ENCODE data around the gene SEMA5A.

Gene SEMA5A

GRCh38 chr5:9392625-9393024 is 153.2 kb downstream of the SEMA5A start:
- H3K4me3 ChIP-seq (ENCODE audit: low read depth, low read length): no peak overlapping the region
- H3K79me2 ChIP-seq: no peaks in the 10 kb centered on the region
- no peak overlapping the region for H2AFZ ChIP-seq
- no peak for TF ChIP-seq CTCF (IDR thresholded peaks at IDR 0.05)
- no peak overlapping the region for H3K27ac ChIP-seq
- no peak overlapping the region for H3K4me2 ChIP-seq (ENCODE audit: low read length)
- no peaks in the 10 kb centered on the region for H3K9me3 ChIP-seq (ENCODE audit: control insufficient read depth, low read length)
- no peaks in the 10 kb centered on the region for H3K27me3 ChIP-seq (ENCODE audit: control insufficient read depth, insufficient read depth, low read length)
- H3K36me3 ChIP-seq (ENCODE audit: control insufficient read depth, insufficient read depth, low read length): no peaks in the 10 kb centered on the region
- H3K9ac ChIP-seq: no peak overlapping the region
- H3K4me1 ChIP-seq: no peaks in the 10 kb centered on the region

GRCh38 chr5:9391080-9391479 is 154.8 kb downstream of the SEMA5A start:
- Histone ChIP-seq H3K9me3 (ENCODE audit: control insufficient read depth, low read length) (no peaks in the 10 kb centered on the region), H3K4me2 (ENCODE audit: low read length) (no peak overlapping the region), H3K79me2 (no peaks in the 10 kb centered on the region), H3K4me1 (no peaks in the 10 kb centered on the region), H3K27ac (no peak overlapping the region), H3K27me3 (ENCODE audit: control insufficient read depth, insufficient read depth, low read length) (no peaks in the 10 kb centered on the region), H2AFZ (no peak overlapping the region), H3K9ac (no peak overlapping the region), H3K36me3 (ENCODE audit: control insufficient read depth, insufficient read depth, low read length) (no peaks in the 10 kb centered on the region), H3K4me3 (ENCODE audit: low read depth, low read length) (no peak overlapping the region)
- TF ChIP-seq CTCF (IDR thresholded peaks at IDR 0.05): no peak

- H3K79me2 ChIP-seq: no peaks in the 10 kb centered on the region
- no peaks in the 10 kb centered on the region for H3K9me3 ChIP-seq (ENCODE audit: control insufficient read depth, low read length)
- H3K4me2 ChIP-seq (ENCODE audit: low read length): no peak overlapping the region
- no peak overlapping the region for H3K4me3 ChIP-seq (ENCODE audit: low read depth, low read length)
- H3K4me1 ChIP-seq: no peaks in the 10 kb centered on the region
- no peaks in the 10 kb centered on the region for H3K27me3 ChIP-seq (ENCODE audit: control insufficient read depth, insufficient read depth, low read length)
- H3K27ac ChIP-seq: no peak overlapping the region
- no peak overlapping the region for H2AFZ ChIP-seq
- TF ChIP-seq CTCF (IDR thresholded peaks at IDR 0.05): no peak
- H3K36me3 ChIP-seq (ENCODE audit: control insufficient read depth, insufficient read depth, low read length): no peaks in the 10 kb centered on the region
- H3K9ac ChIP-seq: no peak overlapping the region
Observed at GRCh38 chr5:9390113-9390512, 155.8 kb downstream of the SEMA5A start.

GRCh38 chr5:9388941-9389674 is 156.8 kb downstream of the SEMA5A start:
- Histone ChIP-seq H3K4me3 (ENCODE audit: low read depth, low read length) (no peak overlapping the region), H3K79me2 (no peaks in the 10 kb centered on the region), H3K27me3 (ENCODE audit: control insufficient read depth, insufficient read depth, low read length) (no peaks in the 10 kb centered on the region), H2AFZ (no peak overlapping the region), H3K27ac (no peak overlapping the region), H3K4me2 (ENCODE audit: low read length) (no peak overlapping the region), H3K4me1 (no peaks in the 10 kb centered on the region), H3K9ac (no peak overlapping the region), H3K9me3 (ENCODE audit: control insufficient read depth, low read length) (no peaks in the 10 kb centered on the region), H3K36me3 (ENCODE audit: control insufficient read depth, insufficient read depth, low read length) (no peaks in the 10 kb centered on the region)
- TF ChIP-seq CTCF (IDR thresholded peaks at IDR 0.05): no peak

GRCh38 chr5:9387879-9388278 is 158.0 kb downstream of the SEMA5A start:
- Histone ChIP-seq H3K4me2 (ENCODE audit: low read length) (no peak overlapping the region), H3K9me3 (ENCODE audit: control insufficient read depth, low read length) (no peaks in the 10 kb centered on the region), H3K27me3 (ENCODE audit: control insufficient read depth, insufficient read depth, low read length) (no peaks in the 10 kb centered on the region), H2AFZ (no peak overlapping the region), H3K4me3 (ENCODE audit: low read depth, low read length) (no peak overlapping the region), H3K79me2 (no peaks in the 10 kb centered on the region), H3K4me1 (no peaks in the 10 kb centered on the region), H3K9ac (no peak overlapping the region), H3K27ac (no peak overlapping the region), H3K36me3 (ENCODE audit: control insufficient read depth, insufficient read depth, low read length) (no peaks in the 10 kb centered on the region)
- no peak for TF ChIP-seq CTCF (IDR thresholded peaks at IDR 0.05)
